K562 (cell line): ENCODE measurements around the gene NPM1. TPM values are rescaled to one million over a fixed set of nuclear protein-coding genes. Genes with fewer than 3 reads are reported as not detected.

Experiments used
- ATAC-seq: fragments of 200-7000 bp; cut with Tn5 transposase; 3 replicates; pipeline ENCODE4 v1.9.1; 2020; ENCODE audit warnings: moderate library complexity
- BruUV-seq: library from RNA; stranded (reverse); fragments of 400-500 nt; replicated peaks from 2 replicates; lab custom pipeline; 2021; lab: Mats Ljungman, UMichigan
- CTCF ChIA-PET: fragments of 300-600 bp; formaldehyde crosslinking; extraction: SDS; loops from one replicate; lab custom pipeline; 2021; ENCODE audit warnings: low intra/inter-chr PET ratio; lab: Yijun Ruan, JAX
- POLR2A ChIA-PET: fragments of 300-600, 350-650 bp; sonication (Branson Sonifier 250); formaldehyde crosslinking; extraction: SDS; loops from one replicate; lab custom pipeline; 2021; ENCODE audit warnings: antibody characterized with exemption, inconsistent platforms; lab: Yijun Ruan, JAX
- DNase-seq, 4 experiments: peaks; one replicate each; pipeline versions ENCODE4 v3.0.0 to v3.0.0-alpha.2; 2011 to 2018; ENCODE audit warnings: low spot score in 3 of 4, mixed read lengths in 3 of 4; ENCODE audit errors: extremely low read depth in 1 of 4
- FAIRE-seq: peaks from 2 replicates; lab custom pipeline; 2011; peaks lifted over from hg19 to GRCh38; lab: Jason Lieb, UNC
- H2AFZ ChIP-seq: 2 replicates; pipeline ENCODE4 v1.6.0; 2011; ENCODE audit warnings: low read depth, low read length, control low read depth, inconsistent platforms
- H3K27ac ChIP-seq: fragments of 200-600 bp; 3 replicates; pipeline ENCODE4 v1.8.0; 2011; ENCODE audit warnings: low read depth, mild to moderate bottlenecking, control low read depth, inconsistent platforms, low read length, moderate library complexity, mixed read lengths; ENCODE audit errors: extremely low read depth
- H3K27me3 ChIP-seq, 2 experiments: fragments of 300-600 bp in 1 of 2; 2 replicates in 1 of 2; 3 replicates in 1 of 2; pipeline versions ENCODE4 v1.6.0 to v1.8.0; 2011; ENCODE audit warnings: inconsistent platforms in 2 of 2, low read length in 2 of 2, mild to moderate bottlenecking in 1 of 2, mixed read lengths in 1 of 2, moderate library complexity in 1 of 2; ENCODE audit not compliant: control insufficient read depth in 2 of 2, insufficient read depth in 2 of 2
- H3K36me3 ChIP-seq: fragments of 300-600 bp; 3 replicates; pipeline ENCODE4 v1.8.0; 2011; ENCODE audit warnings: mild to moderate bottlenecking, low read length, inconsistent platforms; ENCODE audit not compliant: control insufficient read depth, insufficient read depth
- H3K4me1 ChIP-seq, 2 experiments: fragments of 200-600 bp in 1 of 2; replicated peaks in 1 of 2; 2 replicates in 1 of 2; 3 replicates in 1 of 2; pipeline versions ENCODE4 v1.5.1 to v1.8.0; 2011; ENCODE audit warnings: inconsistent platforms in 2 of 2, low read length in 2 of 2, mild to moderate bottlenecking in 1 of 2, mixed read lengths in 1 of 2, moderate library complexity in 1 of 2; ENCODE audit not compliant: control insufficient read depth in 2 of 2, insufficient read depth in 2 of 2
- H3K4me2 ChIP-seq: 2 replicates; pipeline ENCODE4 v1.6.1; 2011; ENCODE audit warnings: low read length, control low read depth, inconsistent platforms, mixed read lengths; ENCODE audit not compliant: insufficient read depth
- H3K4me3 ChIP-seq: fragments of 200-600 bp; sonication (generic), shearing (Covaris generic); 2 replicates; pipeline ENCODE4 v1.5.1; 2016; ENCODE audit warnings: control low read depth, inconsistent platforms
- H3K79me2 ChIP-seq: fragments of 200-600 bp; 3 replicates; pipeline ENCODE4 v1.8.0; 2011; ENCODE audit warnings: low read length, inconsistent platforms; ENCODE audit not compliant: control insufficient read depth, insufficient read depth
- H3K9ac ChIP-seq, 2 experiments: 2 replicates each; pipeline versions ENCODE4 v1.6.0 to v1.6.1; 2011; ENCODE audit warnings: low read depth in 2 of 2, low read length in 2 of 2, control low read depth in 1 of 2, inconsistent platforms in 1 of 2, mild to moderate bottlenecking in 1 of 2, mixed read lengths in 1 of 2; ENCODE audit not compliant: insufficient read depth in 1 of 2
- H3K9me1 ChIP-seq: one replicate; pipeline ENCODE4 v1.6.0; 2011; ENCODE audit warnings: inconsistent platforms, mild to moderate bottlenecking, low read length, moderate library complexity; ENCODE audit not compliant: control insufficient read depth, insufficient read depth
- H3K9me3 ChIP-seq: replicated peaks from 2 replicates; pipeline ENCODE4 v1.5.1; 2011; ENCODE audit warnings: low read depth, low read length, inconsistent platforms; ENCODE audit not compliant: control insufficient read depth, insufficient read depth
- H4K20me1 ChIP-seq: replicated peaks from 2 replicates; pipeline ENCODE4 v1.6.1; 2011; ENCODE audit warnings: low read length, inconsistent platforms, mixed read lengths; ENCODE audit not compliant: control insufficient read depth, insufficient read depth
- BDP1 ChIP-seq: IDR thresholded peaks from 3 replicates; pipeline ENCODE4 v1.6.1; 2011; ENCODE audit not compliant: insufficient read length, insufficient read depth
- CREB3 ChIP-seq: fragments of 450-650 bp; conservative IDR thresholded peaks from 2 replicates; pipeline ENCODE4 v1.6.1; 2016; ENCODE audit warnings: missing genetic modification characterization, low read depth, mild to moderate bottlenecking, missing compliant biosample characterization, moderate library complexity
- EP300 ChIP-seq: IDR thresholded peaks from 2 replicates; pipeline ENCODE4 v1.6.1; 2012; ENCODE audit warnings: low read length, improper control_type of control experiment
- HOMEZ ChIP-seq: fragments of 250-450 bp; sonication (Bioruptor Pico); IDR thresholded peaks from 2 replicates; pipeline ENCODE4 v1.4.0; 2020; ENCODE audit warnings: mild to moderate bottlenecking, moderate library complexity
- L3MBTL2 ChIP-seq: fragments of 450-650 bp; IDR thresholded peaks from 2 replicates; pipeline ENCODE4 v1.6.1; 2016; ENCODE audit warnings: mild to moderate bottlenecking, moderate library complexity
- PKNOX1 ChIP-seq: fragments of 450-650 bp; IDR thresholded peaks from 2 replicates; pipeline ENCODE4 v1.6.1; 2016
- ZFP36 ChIP-seq: fragments of 150-350 bp; IDR thresholded peaks from 2 replicates; pipeline ENCODE4 v1.6.1; 2018; ENCODE audit warnings: low read length, low read depth; ENCODE audit not compliant: partially characterized antibody
- ZNF436 ChIP-seq: fragments of 250-450, 450-650 bp; sonication (Bioruptor Pico); formaldehyde crosslinking; IDR thresholded peaks from 2 replicates; pipeline ENCODE4 v1.7.0; 2020; ENCODE audit warnings: mild to moderate bottlenecking
- WGBS: fragments of 100-300 bp; shearing (Covaris generic); methylation state at CpG from one replicate; pipeline ENCODE4 v1.1.6; 2016; ENCODE audit warnings: low coverage, mixed read lengths; ENCODE audit not compliant: insufficient coverage; ENCODE audit errors: missing lambda C conversion rate; 5-methylcytosine and 5-hydroxymethylcytosine counted together
- in situ Hi-C: fragments of 300-500 bp; cut with MboI; formaldehyde crosslinking; loops from 4 replicates; pipeline ENCODE4 v1.15.0; 2018; ENCODE audit warnings: inconsistent platforms, mixed read lengths
- intact Hi-C: fragments of 100-400 bp; cut with micrococcal nuclease; formaldehyde crosslinking; loops from 2 replicates; pipeline ENCODE4 v1.14.2; 2022
- polyA plus RNA-seq, 8 experiments: library from polyadenylated mRNA; depleted of rRNA in 4 of 8; stranded (reverse) in 5 of 8; unstranded in 3 of 8; fragments of >200 nt; fragmentation: Nextera tagmentation in 2 of 8; fragmentation: Illumina TruSeq in 1 of 8; extraction: Ambion mirVana in 2 of 8; extraction: Trizol in 1 of 8; gene quantifications; 2 replicates each; pipeline versions ENCODE4 v1.2.1 to v1.2.3, GENCODE V29; 2011 to 2014; ENCODE audit warnings: inconsistent platforms in 1 of 8, missing spikeins in 1 of 8
- total RNA-seq, 7 experiments: library from RNA; depleted of rRNA in 6 of 7; stranded (reverse); fragments of >200 nt in 6 of 7; fragmentation: Illumina TruSeq in 2 of 7; extraction: Trizol in 2 of 7; gene quantifications; 2 replicates each; pipeline versions ENCODE4 v1.2.1 to v1.2.3, GENCODE V29; 2011 to 2021; ENCODE audit warnings: low replicate concordance in 1 of 7

Gene NPM1
- total and polyA plus RNA-seq, 9 of the 15 experiments (the other 6 are each of a cell fraction or from before 2014, with no cell fraction given), result 2,438 to 6,909 (median 5,639) TPM

- peaks cover 32 to 74% of the 10 kb centered on the region in 2 experiments for H3K27me3 ChIP-seq
- ChIA-PET POLR2A (interaction anchor here (0.6 to 2.1 kb wide), 3 partner anchors 9 to 147 kb away, joined by 3 to 5 read pairs (median 3); no protein-coding TSS in a partner anchor), CTCF (no interaction called here)
- no peaks in the 10 kb centered on the region for H4K20me1 ChIP-seq
- H3K79me2 ChIP-seq, result no peaks in the 10 kb centered on the region
- WGBS, result 17% methylated on average over 2 of the region's 2 CpGs
- H3K27ac ChIP-seq, result no peak overlapping the region
- FAIRE-seq (no peak), ATAC-seq (no peak), DNase-seq (no peak)
- H3K9me3 ChIP-seq, result no peaks in the 10 kb centered on the region
- H3K4me1 ChIP-seq, result peaks cover 0 to 7% of the 10 kb centered on the region in 2 experiments; a peak in 2 of 5 replicates
- intact Hi-C loops (no loop called here), in situ Hi-C loops (no loop called here)
- no peak overlapping the region for H3K4me2 ChIP-seq
- BruUV-seq, result no TSS peak
- H2AFZ ChIP-seq, result no peak overlapping the region
- H3K9me1 ChIP-seq, result no peaks in the 10 kb centered on the region
- H3K36me3 ChIP-seq, result no peaks in the 10 kb centered on the region
- H3K9ac ChIP-seq, result no peak overlapping the region
- TF ChIP-seq L3MBTL2 (no peak), BDP1 (no peak), EP300 (no peak), CREB3 (tag) (no peak), HOMEZ (CRISPR knock-in tag) (no peak), PKNOX1 (no peak), ZNF436 (CRISPR knock-in tag) (peak; percentile 67; the same call in 1 of the 2 replicates), ZFP36 (peak; percentile 92)
- no peak overlapping the region for H3K4me3 ChIP-seq
Observed at GRCh38 chr5:171453988-171454387, 66.3 kb downstream of the NPM1 start.
